NCI-H460 (cell line): Measurements from ENCODE around the gene DYNLL1. TPM values are rescaled to one million over a fixed set of nuclear protein-coding genes. Genes with fewer than 3 reads are reported as not detected.
A peak's percentile ranks its signal among the peaks of the same experiment; 100 is the strongest.
"Not testable (repeated sequence)": the region's sequence is repeated elsewhere in the genome, so short reads cannot be mapped to it uniquely, and the experiment has no call there.

Experiments
- DNase-seq: peaks from one replicate; pipeline ENCODE4 v3.0.0-alpha.2; 2016; ENCODE audit warnings: low read depth; ENCODE audit errors: extremely low read depth
- polyA plus RNA-seq: library from polyadenylated mRNA; depleted of rRNA; stranded (reverse); fragments of >200 nt; gene quantifications from 2 replicates; pipeline ENCODE4 v1.2.3, GENCODE V29; 2014; cell fraction: nucleus; rRNA removed
- total RNA-seq: library from RNA; depleted of rRNA; stranded (reverse); fragments of >200 nt; shearing (Covaris generic); gene quantifications from 2 replicates; pipeline ENCODE4 v1.2.3, GENCODE V29; 2014; rRNA removed

The DYNLL1 gene
- 205 and 250 TPM in 2 replicates for total RNA-seq
- 167 and 306 TPM in 2 replicates for polyA plus RNA-seq

- DNase-seq, result peak; percentile 96
These were observed at the start of gene DYNLL1 for GRCh38 chr12:120495731-120496412. Gene DYNLL1 (plus strand): TSS chr12:120496113. CDS start chr12:120496422, 309 bp downstream.

GRCh38 chr12:120446844-120447178, 49.1 kb upstream of the DYNLL1 start:
- not testable (repeated sequence) for DNase-seq

GRCh38 chr12:120447992-120448391, 47.9 kb upstream of the DYNLL1 start:
- DNase-seq, result no peak

- not testable (repeated sequence) for DNase-seq
These were observed 43.4 kb upstream of the DYNLL1 start for GRCh38 chr12:120452524-120452923.

- DNase-seq, result no peak
These were observed 42.7 kb upstream of the DYNLL1 start for GRCh38 chr12:120453060-120453750.

DNA sequence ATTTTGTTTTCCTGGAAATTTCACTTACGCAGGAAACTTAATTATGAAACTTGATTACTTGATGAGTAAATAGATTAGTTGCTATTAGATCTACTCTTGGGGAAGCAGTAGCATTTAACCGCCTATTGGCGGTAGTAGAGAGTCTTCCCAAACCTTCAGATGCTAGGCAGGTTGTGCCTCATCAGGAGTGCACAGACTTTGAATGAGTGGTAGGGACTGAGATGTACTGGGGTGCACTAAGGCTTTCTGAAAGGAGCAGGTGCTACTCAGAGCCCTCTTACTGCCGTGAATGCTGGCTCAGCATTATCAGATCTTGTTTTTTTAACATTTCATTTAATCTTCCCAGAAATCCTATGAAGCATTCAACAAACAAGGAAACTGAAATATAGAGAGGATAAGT, 41.9 kb upstream of the DYNLL1 start:
- peak; percentile 42 for DNase-seq

GRCh38 chr12:120455302-120455701, 40.6 kb upstream of the DYNLL1 start:
- DNase-seq, result no peak

GRCh38 chr12:120457133-120457532, 38.8 kb upstream of the DYNLL1 start:
- DNase-seq, result no peak

- no peak for DNase-seq
These were observed 35.8 kb upstream of the DYNLL1 start for GRCh38 chr12:120460157-120460556.

DNA sequence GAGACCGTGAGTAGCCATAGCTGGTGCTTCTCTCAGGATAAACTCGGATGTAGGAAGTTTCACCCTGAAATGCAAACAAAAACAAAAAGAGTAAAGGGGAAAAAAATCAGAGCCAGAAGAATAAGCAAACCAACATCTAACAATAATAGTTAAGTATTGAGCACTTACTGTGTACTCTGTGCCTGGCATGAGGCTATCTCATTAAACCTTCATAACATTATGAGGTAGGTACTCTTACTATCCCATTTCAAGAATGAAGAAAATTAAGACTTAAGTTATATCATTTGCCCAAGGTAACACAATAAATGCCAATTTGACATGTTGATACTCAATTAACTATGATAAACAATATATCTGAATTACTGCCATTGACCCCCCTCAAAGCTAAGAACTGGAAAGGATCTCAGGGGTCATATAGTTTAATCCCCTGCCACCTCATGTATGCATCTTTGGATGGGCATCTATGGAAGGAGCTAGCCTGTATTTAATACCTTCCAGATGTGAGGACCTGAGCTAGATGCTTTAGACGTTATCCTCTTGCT, 33.7 kb upstream of the DYNLL1 start:
- no peak for DNase-seq

DNA sequence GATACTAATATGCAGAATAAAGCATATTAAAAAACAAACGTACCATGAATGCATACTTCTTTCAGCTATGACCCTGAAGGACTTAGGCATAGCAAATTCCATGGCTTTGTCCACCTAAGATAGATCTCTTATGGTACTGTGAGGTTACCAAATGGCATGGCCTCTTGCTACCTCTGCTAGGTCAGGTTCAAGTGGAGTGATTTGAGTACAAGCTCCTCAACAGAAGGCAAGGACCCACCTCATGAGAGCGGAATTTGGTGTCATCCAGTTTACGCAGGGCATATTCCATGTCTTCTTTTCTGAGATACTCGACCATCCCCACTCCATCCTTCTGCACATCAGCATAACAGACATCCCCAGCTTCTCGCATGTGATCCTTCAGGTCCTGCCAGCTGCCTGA, 32.2 kb upstream of the DYNLL1 start:
- DNase-seq, result no peak

GRCh38 chr12:120465756-120466155, 30.2 kb upstream of the DYNLL1 start:
- no peak for DNase-seq

DNA sequence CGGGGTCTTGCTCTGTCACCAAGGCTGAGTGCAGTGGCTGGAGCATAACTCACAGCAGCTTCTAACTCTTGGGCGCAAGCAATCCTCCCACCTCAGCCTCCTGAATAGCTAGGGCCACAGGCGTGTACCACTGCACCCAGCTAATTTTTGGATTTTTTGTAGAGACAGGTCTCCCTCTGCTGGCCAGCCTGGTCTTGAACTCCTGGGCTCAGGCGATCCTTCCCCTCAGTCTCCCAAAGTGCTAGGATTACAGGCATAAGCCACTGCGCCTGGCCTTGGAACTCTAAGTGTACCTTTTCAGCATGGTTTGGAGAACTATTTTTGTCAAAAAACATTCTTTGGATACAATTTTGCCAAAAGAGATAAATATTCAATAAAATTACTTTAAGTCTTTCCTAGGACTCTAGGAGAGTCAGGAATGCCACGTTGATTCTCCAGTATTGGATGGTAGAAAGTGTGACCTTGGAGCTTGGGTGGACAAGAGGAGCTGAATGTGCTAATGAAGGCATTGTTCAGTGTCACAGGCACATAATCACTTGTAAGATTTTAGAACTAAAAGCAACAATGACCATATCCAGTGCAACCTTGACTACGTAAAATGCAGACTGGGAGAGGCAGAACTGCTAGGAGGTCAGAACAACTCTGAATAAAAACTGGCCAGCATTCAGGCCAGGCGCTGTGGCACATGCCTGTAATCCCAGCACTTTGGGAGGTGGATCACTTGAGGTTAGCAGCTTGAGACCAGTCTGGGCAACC, 29.2 kb upstream of the DYNLL1 start:
- DNase-seq, result peak; percentile 42

GRCh38 chr12:120467439-120467838, 28.5 kb upstream of the DYNLL1 start:
- no peak for DNase-seq

GRCh38 chr12:120468325-120468820, 27.5 kb upstream of the DYNLL1 start:
- no peak for DNase-seq

GRCh38 chr12:120468821-120469449, 27.0 kb upstream of the DYNLL1 start:
- no peak for DNase-seq

DNA sequence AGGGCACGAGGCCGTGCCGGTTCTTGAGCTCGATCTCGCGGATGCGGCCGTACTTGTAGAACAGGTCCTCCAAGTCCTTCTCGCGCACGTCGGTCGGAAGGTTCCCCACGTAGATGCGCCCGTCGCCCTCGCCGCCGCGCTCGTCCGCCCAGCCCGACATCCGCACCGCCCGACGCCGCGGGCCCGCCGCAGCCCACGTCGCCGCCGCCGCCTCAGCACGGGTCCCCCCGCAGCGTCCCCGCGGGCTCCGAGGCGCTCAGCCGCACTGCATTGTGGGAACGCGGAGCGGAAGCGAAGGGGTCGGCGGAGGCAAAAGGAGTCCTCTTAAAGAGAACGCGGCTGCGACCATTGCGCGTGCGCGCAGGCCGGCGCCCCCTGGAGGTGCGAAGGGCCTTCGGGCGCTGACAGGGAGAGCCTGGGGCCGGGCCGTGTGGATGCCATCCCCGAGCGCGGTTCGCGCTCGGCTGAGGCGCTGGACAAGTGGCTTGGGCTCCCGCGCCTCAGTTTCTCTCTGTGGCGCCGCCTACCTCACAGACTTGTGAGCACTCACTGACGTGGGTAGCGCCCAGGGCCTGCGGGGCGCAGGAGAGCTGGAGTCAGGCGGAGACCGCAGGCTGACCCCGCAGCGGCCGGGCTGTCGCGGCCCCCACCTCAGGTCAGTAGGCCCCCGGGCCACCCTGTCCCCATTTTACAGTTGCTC, 26.3 kb upstream of the DYNLL1 start, which contains the start of gene SRSF9:
Gene SRSF9 (minus strand): TSS at position 299 of the 700 bp plus-strand sequence. CDS start 139 bp downstream, at position 160.
- DNase-seq, result peak; percentile 95

- DNase-seq, result no peak
These were observed 25.6 kb upstream of the DYNLL1 start for GRCh38 chr12:120470150-120470784.

- DNase-seq, result no peak
These were observed 23.4 kb upstream of the DYNLL1 start for GRCh38 chr12:120472521-120472920.
